Dedifferentiated amniotic fluid mesenchymal stem cell (primary cell): ENCODE measurements around the gene AQP12A.
"Not testable (repeated sequence)": the region's sequence is repeated elsewhere in the genome, so short reads cannot be mapped to it uniquely, and the experiment has no call there.

Experiments
- DNase-seq: peaks from one replicate; pipeline ENCODE4 v3.0.0-alpha.2; 2016; ENCODE audit errors: extremely low spot score

The AQP12A gene, protein sequence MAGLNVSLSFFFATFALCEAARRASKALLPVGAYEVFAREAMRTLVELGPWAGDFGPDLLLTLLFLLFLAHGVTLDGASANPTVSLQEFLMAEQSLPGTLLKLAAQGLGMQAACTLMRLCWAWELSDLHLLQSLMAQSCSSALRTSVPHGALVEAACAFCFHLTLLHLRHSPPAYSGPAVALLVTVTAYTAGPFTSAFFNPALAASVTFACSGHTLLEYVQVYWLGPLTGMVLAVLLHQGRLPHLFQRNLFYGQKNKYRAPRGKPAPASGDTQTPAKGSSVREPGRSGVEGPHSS

DNA sequence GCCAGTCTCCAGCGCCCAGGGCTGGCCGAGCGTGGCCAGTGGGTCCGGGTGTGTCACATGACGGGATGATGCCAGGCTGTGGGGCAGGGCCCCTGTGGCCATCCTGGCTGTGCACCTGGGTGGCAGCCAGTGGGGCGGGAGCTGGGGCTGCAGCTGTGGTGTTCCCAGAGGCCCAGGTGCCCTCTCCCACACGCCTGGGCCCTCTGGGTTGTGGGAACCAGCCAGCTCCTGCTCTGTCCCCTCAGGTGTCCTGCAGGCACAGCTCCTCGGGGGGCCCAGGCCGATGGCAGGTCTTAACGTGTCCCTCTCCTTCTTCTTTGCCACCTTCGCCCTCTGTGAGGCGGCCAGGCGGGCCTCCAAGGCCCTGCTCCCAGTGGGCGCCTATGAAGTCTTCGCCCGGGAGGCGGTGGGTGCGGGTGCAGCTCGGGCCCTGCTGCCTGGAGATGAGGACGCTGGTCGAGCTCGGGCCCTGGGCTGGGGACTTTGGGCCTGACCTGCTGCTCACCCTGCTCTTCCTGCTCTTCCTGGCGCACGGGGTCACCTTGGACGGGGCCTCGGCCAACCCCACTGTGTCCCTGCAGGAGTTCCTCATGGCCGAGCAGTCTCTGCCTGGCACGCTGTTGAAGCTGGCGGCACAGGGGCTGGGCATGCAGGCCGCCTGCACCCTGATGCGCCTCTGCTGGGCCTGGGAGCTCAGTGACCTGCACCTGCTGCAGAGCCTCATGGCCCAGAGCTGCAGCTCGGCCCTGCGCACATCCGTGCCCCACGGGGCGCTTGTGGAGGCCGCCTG lies at the start of gene AQP12A:
Gene AQP12A, plus strand, starts transcription at position 236 of the 790 bp plus-strand sequence. Its CDS starts 48 bp downstream, at position 284.
- not testable (repeated sequence) for DNase-seq

DNA sequence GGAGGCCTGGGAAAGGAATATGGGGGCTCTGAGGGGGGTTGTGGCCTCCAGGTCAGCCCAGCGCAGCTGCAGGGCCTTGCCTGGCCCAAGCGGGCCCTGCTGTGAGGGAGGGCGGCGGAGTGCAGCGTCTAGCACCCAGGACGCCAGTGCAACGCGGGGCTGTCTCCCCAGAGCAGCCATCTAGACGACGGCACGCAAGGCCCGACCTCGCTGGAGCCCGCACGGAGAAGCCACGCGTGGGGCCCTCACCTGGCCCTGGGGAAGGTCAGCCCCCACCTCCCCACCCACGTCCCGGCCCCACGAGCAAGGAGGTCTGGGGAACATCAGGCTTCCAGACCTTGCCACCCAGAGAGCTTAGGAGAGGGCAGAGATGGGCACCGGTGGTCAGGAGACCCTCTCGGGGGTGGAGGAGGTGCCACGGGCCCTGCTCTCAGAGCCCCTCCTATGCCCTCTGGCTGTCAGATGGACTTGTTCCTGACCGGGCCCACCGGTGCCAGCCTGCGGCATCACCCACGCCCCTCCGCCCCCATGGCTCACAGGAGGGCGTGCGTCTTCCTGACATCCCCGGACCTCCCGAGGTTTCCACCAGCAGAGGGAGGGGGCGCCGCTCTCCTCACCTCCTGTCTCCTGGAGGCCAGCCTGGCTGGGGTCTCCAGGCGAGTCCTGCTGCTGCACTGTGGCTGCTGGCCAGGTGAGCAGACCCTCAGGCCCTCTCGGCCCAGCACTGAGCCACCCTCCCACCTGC lies 49.4 kb upstream of the AQP12A start:
- DNase-seq = no peak

DNA sequence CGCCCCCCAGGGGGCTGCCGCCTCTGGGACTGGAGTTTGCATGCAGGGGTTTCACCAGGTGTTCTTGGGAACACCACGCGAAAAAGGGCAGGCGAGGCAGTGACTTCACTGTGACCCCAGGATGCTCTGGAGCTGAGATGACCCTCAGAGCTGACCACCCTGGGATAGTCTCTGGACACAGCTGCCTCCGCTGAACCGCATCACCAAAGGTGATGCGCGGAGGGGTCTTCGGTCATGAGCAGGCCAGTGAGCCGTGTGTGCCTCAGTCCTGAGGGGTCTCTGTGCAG lies 48.9 kb upstream of the AQP12A start:
- no peak for DNase-seq

DNA sequence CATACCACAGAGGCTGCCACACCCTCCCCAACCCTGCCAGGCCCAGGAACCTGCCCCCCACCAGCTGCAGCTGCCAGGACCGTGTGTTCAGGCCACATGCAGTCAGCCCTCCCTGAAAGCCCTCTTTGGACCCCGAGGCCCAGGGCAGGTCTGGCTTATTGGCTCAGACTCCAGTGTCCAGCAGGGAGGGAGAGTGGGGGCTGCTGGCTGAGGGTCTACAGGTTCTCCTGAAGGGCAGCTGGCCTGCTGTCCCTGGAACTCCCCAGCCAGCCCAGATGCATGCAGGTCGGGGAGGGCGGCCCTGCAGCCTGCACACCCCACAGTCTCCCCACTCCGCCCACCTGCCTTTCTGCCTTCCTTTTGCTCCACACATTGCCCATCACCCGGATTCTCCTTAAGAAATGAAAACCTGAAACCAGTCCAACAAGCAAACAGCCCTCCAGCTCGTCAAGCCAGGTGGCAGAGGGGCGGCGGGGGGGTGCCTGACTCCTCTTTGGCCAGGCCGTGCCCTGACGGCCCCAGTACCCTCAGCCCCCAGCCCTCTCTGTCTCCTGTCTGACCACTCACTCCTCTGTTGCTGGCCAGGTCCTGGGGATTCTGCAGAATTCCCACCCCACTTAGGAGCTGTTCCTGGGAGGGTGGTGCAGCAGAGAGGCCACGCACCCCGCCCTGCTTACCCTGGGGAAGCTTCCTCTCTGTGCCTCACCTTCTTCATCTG lies 48.4 kb upstream of the AQP12A start:
- no peak for DNase-seq

DNA sequence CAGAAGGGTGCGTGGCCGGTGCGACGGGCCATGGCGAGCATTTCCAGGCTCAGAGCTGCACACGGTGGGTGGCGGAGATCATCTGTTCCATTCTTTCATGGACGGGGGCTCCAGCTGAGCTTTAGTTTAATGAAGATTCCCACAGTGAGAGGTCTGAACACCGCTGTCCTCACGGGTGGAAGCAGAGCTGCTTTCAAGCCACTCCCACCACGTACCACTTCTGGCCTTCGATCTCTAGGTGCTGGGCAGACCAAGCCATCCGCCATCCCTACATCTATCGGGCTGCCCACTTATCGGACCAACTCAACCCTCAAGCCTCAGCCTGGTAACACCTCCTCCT lies 47.9 kb upstream of the AQP12A start:
- DNase-seq = no peak

DNA sequence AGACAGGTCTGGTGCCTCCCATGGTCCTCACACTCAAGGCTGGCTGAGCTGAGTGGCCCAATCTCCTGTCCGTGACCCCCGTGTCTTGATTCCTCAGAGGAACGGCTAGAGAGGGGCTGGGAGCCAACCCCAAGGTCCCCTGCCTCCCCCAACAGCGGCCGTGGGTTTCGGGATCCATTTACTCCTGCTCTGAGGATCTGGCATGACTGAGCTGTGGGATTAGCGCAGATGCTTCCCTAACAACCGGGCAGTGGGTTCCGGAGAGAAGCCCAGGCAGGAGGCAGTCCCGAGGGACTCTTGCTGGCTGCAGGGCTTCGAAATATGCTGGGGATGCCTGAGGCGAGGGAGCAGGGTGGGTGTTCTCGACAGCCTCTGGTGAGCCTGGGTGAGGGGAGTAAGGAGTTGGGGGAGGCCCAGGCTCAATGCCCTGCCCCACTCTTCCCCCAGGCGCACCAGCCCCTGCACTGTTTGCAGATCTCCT lies 47.5 kb upstream of the AQP12A start:
- no peak for DNase-seq

DNA sequence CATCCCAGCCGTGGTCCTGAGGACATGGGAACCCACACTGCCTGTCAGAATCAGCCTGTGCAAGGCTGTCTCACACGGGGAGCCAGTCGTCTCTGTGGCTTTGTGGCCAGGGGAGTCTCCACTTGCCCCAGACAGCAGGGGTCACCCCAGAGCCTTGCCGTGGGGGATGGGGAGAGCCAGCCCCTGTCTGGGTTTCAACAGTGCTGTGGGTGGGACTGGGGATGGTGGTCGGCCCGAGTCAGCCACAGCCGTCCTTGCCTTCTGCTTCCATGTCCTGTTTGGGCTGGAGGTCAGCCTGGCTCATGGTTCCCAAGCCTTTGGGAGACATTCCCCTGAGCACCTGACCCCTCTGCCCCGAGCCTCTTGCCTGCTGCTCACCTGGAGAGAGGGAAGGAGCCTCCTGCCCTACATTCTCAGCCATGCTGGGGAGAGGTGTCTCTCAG lies 46.8 kb upstream of the AQP12A start:
- no peak for DNase-seq

DNA sequence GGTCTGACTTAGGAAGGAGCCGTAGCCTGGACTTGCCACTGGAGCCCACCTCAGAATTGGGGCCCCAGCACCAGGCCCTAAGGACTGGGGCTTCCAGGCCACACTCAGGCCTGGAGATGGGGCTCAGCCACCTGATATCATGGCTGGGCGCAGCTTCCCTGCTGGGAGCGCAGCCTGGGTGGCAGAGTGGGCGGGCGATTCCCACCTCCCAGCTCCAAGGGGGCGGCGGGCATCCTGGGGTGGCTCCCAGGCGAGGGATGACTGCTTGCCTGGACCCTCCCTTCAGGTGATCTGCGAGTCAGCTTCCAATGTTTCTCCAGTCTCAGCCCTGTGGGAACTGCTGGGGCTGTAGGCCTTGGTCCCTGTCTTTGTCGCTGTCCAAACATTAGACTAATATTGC lies 46.3 kb upstream of the AQP12A start:
- DNase-seq = no peak

DNA sequence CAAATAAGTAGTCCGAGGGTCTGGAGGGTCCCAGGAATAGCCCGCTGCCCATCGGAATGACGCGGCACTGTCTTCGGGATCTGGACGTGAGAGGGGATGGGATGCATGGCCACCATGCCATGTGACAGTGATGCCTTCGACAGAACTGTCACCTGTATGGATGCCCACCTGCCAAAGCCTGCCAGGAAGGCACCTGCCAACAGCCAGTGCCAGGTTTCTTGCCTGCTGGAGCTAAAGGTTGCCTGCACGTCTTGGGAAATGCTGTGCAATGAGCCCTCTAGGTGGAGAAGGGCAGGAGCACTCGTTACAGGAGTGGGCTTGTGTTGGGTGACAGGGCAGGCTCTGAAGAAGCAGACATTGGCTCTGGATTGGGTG lies 45.9 kb upstream of the AQP12A start:
- no peak for DNase-seq

DNA sequence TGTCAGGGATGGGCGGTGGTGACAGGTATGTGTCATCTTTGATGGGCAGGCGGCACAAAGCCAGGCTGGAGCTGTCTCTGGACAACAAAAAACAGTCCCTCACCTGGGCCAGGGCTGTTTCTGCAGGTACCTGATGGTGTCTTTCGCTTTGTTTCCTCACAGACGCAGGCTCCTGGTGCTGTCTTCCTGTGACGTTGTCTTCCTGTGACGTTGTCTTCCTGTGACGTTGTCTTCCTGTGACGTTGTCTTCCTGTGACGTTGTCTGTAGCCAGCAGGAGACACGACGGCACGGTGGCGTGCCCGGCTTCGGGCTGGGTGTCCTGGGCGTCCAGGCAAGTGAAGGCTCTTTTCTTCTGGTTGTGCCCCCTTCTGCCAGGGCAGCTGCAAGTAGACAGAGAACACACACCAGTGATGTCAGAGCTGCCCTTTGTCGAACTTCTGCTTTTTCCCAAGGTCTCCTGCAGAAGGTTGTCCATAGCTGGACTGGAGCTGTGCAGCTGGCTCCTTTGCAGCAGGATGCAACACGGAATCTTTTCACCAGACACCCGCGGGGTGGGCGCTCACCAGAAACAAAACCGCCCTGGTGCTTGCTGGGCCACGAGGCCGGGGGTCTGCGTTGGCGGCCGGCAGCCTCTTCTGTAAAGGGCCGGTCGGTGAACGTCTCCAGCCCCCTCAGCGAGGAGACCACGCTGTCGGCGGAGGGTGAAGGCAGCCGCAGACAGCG lies 45.3 kb upstream of the AQP12A start:
- no peak for DNase-seq

DNA sequence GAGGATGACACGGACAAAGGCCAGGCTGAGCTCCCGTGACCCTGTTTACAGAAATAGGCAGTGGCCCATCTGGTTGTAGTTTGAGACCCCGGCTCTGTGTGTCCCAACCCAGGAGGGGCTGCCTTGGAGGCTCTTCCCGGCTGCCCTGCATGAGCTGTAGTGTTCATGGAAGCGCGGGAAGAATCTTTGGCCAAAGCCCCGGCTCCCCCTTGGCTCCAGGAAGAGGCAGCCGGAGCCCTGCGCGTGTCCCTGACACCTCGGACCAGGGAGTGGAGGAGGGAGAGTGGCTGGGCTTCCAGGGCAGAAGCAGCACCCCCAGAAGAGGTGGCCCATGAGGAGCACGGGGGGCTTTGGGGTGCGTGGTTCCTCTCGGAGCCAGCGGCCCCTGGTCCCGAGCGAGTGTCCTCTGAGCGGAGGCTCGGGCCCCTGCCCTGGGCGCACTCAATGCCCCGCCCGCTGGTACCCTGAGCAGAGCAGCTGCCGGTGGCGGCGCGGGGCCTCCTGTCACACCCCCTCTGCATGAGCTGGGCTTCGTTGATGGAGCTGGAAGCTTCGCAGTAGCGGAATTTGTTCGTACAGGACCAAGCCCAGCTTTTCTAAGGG lies 44.7 kb upstream of the AQP12A start:
- no peak for DNase-seq

DNA sequence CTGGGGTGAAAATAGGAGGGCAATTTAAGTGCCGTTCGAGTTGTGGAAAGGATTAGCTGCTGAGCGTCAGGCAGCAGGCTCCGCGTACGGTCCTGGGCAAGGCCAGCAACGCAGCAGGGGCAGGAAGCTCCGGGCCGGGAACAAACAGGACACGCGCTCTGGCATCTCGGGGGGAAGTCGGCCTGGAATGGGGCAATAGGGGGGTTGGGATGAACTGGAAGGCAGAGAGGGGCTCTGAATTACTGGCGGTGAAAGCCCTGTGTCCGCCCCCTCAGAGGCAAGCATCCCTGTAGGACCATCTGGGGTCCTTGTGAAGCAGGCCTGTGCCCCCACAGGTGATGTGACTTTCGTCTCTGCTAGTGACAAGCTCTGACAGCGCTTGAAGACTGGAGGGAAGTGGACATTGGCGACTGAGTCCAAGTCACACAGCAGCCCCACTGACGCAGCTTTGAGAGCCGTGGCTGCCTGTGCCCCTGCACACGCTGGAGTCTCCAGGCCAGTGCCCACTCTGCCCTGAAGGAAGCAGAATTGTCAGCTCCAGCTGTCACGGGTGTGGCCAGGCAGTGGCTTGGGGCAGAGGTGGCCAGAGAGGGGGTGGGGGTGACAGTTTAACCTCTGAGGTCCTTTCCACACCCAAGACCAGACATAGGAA lies 44.0 kb upstream of the AQP12A start:
- DNase-seq = no peak

DNA sequence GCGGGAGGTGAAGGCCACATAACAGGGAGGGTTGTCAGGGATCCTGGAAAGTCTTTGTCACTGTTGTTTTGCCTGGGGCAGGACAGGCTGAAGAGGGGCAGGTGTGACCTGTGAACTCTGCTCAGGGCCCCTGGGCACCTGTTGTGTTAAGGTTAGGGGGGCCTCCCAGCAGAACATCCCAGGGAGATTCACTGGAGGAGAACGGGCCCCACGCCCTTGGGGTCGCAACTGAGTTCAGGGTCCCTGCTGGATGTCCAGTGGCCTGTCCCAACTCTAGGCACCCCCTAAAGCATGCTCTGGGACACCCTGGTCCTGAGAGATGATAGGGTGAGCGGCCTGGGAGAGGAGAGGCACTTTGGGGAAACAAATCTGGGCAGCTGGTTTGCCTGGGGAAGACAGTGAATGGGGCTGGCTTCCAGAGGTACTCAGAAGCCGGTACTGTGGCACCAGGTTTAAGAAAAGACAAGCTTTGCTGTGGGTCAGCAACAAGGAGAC lies 43.5 kb upstream of the AQP12A start:
- DNase-seq = no peak

DNA sequence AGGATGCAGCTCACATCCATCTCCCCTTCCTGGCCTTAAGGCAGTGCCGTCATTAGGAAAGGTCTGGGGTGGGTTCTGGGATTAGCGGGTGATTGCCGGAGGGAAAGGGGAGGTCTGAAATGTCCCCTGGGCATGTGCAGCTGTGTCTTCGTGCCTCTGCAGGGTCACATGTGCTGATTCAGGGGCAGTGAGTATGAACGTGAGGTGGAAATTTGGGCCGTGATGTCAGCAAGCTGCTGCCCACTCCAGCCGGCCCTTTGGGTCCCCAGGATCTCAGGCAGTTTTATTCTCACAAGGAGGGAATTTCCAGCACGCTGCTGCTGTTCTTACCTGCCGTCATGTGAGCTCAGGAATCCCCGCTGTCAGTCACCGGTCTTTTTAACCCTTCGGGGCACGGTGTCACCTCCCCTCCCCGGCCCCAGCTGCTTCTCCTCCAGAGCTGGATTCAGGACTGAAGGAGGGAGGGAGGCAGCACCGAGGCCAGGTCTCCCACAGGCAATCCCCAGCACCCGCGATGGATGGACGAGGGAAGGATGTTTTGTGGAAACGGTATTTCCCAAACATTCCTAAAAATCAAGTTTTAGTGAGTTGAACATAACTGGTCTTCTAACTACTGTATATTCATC lies 42.9 kb upstream of the AQP12A start:
- DNase-seq = no peak

DNA sequence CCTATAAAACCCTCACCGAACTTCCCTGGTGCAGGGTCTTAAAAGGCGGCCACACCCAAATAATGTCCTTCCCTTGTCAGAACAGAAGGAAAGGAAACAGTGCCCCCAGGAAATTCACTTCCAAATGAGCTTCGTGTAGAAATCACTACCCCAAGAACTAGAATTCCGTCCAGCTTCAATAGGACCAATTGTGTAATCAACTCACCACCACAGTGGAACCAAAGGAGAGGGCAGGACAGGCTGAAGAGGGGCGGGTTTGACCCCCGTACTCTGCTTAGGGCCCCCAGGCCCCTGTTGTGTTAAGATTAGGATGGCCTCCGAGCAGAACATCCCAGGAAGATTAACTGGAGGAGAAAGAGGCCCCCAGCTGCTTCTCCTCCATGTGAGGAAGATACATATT lies 42.3 kb upstream of the AQP12A start:
- DNase-seq = no peak

DNA sequence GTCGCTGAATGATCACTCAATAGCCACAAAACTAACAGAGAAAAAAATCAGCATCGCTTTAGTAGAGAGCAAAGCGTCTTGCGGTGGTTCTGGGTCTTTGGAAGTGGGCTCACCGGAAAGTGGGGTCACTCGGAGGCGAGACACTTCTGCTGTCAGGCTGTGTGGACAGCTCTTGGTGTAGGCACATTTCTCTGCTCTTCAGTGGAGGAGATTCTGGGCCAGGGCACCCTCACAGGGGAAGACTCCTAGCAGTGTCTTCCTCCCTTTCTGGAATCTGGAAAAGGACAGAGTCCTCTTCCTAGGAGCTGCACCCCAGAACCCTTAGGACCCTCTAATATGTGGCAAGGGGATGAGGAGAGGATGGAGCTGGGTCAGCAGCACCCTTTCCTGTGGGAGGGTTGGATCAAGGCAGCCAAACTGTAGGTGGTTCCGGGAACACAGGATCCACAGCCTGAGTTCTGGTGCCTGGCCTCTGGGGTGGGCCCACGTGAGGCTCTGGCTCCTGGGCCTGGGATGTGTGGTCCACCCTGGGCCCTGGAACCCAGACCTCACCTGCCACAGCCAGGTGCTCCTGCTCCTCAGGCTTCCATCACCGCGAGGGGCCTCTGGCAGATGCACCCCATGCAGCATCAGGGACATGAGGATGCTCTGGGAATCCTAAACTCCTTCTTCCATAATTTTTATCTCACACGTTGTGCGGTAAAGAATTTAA lies 41.3 kb upstream of the AQP12A start:
- DNase-seq = no peak

DNA sequence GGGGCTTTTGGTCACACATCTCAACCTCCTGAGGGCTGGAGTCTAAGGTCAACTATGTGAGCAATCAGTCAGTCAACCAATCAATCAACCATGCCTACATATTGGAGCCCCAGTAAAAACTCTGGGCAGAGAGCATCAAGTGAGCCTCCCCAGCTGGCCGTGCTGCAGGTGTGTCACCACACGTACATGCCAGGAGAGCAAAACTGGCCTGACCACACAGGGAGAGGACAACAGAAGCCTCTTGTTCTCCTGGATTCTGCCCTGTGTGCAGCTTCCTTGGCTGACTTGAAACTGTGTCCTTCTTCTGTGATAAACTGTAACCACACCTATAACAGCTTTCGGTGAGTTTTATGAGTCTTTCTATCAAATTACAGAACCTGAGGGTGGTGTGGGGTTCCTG lies 40.5 kb upstream of the AQP12A start:
- no peak for DNase-seq

DNA sequence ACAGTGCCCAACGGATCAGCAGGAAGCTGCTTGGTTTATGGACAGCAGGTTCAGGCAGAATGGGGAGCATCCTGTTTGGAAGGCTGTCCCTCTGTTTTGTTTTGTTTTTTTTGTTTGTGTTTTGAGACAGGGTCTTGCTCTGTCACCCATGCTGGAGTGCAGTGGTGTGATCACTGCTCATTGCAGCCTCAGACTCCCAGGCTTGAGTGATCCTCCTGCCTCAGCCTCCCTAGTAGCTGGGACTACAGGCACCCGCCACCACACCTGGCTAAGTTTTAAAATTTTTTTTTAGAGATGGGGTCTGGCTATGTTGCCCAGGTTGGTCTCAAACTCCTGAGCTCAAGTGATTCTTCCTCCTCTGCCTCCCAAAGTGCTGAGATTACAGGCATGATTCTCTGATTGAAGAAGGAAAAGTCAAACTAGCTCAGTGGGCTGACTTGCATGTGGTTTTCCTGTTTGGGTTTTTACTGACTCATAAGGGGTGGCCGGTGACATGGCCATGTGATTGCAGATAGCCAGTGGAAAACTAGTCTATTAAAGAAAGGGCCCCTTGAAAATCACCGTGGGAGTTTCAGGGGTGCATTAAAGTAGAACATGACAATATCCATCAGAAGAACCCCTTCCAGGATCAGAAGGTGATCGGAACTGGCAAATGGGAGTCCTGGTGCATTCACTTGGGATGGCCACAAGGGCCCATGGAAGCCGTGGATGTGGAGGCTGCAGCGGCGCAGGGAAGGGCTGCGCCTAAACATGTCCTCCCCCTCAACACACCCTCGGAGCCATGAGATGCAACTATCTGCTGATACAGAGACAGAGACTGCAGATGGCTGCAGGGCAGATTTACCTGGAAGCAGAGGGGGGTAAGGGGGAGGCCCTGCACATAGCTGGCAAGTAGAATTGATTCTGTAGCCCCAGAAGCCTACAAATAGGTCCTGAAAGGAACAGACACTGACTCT lies 35.5 kb upstream of the AQP12A start:
- DNase-seq = no peak
